HFF-Myc (cell line): ENCODE data around the gene NPTN.

Source experiments
- DNase-seq: peaks from one replicate; pipeline ENCODE4 v3.0.0-alpha.2; 2011; ENCODE audit warnings: low read depth; ENCODE audit errors: extremely low read depth
- H3K4me3 ChIP-seq: replicated peaks from 2 replicates; pipeline ENCODE4 v1.5.1; 2011; ENCODE audit warnings: low read depth, mild to moderate bottlenecking, control low read depth, low read length
- TF ChIP-seq, protein P1 (sequence below): IDR thresholded peaks from 2 replicates; pipeline ENCODE4 v1.5.1; 2012; ENCODE audit warnings: mild to moderate bottlenecking, low read depth, low read length, control low read depth; ENCODE audit errors: missing control alignments

Gene NPTN

DNA sequence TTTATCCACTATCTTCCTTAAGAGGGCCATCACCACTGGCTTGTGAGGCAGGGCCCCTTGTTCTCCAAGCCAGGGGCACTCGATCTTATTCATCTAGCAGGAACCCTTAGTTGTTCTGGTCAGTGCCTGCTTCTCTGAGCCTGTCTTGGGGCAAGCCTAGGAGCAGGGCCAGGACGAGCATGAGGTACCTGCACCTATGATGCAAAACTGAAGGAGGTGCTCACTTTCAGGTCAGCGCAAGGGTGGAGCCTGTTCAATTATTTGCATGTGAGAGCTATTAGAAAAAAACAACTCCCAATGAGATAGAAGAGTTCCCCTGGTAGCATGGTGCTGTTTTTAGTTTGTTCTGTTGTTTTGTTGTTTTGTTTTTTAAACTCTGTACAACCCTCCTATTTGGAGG is 46.0 kb upstream of the NPTN start:
- no peak overlapping the region for H3K4me3 ChIP-seq
- no peak for DNase-seq
- TF ChIP-seq, protein P1, sequence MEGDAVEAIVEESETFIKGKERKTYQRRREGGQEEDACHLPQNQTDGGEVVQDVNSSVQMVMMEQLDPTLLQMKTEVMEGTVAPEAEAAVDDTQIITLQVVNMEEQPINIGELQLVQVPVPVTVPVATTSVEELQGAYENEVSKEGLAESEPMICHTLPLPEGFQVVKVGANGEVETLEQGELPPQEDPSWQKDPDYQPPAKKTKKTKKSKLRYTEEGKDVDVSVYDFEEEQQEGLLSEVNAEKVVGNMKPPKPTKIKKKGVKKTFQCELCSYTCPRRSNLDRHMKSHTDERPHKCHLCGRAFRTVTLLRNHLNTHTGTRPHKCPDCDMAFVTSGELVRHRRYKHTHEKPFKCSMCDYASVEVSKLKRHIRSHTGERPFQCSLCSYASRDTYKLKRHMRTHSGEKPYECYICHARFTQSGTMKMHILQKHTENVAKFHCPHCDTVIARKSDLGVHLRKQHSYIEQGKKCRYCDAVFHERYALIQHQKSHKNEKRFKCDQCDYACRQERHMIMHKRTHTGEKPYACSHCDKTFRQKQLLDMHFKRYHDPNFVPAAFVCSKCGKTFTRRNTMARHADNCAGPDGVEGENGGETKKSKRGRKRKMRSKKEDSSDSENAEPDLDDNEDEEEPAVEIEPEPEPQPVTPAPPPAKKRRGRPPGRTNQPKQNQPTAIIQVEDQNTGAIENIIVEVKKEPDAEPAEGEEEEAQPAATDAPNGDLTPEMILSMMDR: no peak

DNA sequence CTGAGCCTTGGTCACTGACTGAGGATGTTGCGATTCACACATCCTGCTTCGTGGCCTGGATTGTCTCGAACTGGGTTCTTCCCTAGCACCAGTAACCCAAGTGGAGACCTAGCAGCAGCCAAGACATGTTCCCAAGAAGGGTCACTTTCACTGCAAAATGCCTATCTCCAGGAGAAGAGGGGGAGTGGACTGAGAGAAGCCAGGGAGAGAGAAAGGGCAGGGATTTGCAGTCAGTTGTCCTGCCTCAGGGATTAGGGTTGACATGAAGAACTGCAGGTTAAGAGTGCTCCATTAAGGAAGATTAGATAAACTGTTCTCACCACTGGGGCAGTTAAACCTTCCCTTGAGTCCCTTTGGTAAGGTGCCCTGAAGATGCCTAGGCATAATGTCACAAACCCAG is 45.3 kb upstream of the NPTN start:
- TF ChIP-seq, protein P1: no peak
- no peak for DNase-seq
- H3K4me3 ChIP-seq: no peak overlapping the region

DNA sequence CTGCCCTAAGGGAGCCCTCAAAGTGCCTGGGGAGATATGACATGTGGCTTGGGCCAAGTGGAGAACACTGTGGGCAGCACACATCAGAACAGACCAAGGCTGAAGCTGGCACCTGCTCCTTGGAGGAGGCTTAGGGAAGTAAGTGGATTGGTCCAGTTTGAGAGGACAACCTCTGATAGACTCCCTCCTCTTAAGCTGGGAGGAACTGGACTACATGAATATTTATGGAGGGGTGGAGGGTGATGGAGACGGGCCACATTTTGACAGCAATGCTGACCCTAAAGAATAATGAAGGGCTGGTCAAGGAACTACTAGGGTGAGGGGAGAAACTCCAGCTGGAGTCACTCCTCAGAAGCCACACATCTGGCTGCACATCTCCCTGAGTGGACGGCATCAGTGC is 44.5 kb upstream of the NPTN start:
- no peak for DNase-seq
- TF ChIP-seq, protein P1: no peak
- no peak overlapping the region for H3K4me3 ChIP-seq

DNA sequence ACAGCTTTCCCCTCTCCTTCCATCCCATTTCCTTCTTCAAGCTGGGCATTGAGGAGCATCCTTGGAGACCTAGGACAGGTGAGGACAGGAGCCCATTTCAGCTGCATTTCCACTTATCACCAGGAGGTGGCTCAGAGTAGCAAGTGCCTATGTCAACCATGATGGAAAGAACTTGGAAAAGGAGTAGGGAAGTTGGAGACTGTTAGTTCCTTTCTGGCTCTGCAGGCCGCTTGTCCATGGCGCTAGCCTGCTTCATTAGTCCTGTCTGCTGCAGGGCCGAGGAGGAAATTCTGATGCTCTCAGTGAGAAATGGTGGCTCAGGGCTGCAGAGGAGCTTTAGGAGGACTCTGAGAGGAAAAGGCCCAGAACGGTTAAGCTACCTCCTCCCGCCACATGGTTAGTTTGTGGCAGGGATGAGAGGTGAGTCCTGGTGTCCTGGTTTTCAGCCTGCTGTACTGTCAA is 44.0 kb upstream of the NPTN start:
- TF ChIP-seq, protein P1: peak; percentile 88
- no peak for DNase-seq

DNA sequence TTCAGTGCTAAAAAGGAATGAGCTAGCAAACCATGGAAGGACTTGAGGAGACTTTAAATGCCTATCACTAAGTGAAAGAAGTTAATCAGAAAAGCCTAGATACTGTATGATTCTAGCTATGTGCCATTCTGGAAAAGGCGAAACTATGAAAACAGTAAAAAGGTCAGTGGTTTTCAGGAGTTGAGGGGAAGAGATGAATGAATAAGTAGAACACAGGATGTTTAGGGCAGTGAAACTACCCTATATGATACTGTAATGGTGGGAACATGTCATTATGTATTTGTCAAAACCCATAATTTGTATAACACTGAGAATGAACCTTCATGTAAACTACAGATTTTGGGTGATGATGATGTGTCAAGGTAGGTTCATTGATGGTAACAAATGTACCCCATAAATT is 41.4 kb upstream of the NPTN start:
- TF ChIP-seq, protein P1: no peak
- no peak overlapping the region for H3K4me3 ChIP-seq
- no peak for DNase-seq

More for the DNA sequence above, 44.0 kb upstream of the NPTN start:
- H3K4me3 ChIP-seq: no peak overlapping the region

DNA sequence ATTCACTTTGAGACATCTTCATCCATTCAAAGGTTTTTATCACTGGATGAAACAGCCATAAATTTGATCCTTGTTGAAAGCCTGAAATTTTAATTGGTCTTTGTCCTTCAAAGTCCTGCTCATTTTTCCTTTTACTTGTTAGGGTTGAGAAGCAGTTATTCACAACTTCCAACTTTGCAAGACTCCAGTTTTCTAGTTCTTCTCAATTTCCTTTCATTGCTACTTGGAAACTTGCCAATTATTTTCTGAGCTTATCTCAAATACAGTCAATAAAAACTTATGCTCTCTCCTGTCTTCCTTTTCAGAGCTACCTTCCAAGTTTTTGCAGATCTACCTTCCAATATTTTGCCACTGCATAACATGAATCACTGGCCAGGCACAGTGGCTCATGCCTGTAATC is 27.3 kb upstream of the NPTN start:
- TF ChIP-seq, protein P1: no peak
- DNase-seq: no peak
- H3K4me3 ChIP-seq: no peak overlapping the region

DNA sequence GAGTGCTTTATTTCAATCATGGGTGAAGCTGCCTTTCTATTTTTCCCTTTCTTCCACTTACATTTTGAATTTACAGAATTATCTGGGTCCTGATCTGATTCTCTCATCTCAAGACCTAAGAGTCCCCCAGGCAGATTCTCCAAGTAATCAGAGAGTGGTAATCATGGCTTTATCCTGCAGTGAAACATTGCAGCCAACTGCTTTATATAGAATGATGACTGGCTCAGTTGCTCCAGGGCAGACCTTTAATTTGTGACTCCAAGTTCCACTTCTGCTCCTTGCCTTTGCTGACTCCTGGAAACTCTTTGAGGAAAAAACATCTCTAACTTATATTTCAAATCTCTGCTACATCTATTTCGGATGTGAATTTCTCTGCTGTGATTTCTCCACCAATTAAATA is 25.5 kb upstream of the NPTN start:
- DNase-seq: no peak
- TF ChIP-seq, protein P1: no peak
- no peak overlapping the region for H3K4me3 ChIP-seq
